Stimulated activated CD4-positive, alpha-beta T cell treated with anti-CD3 and anti-CD28 coated beads, Interleukin-4, amount 100 ng/mL, for 1 hour (primary cell): ENCODE data around the gene WWOX.

Source experiments
- DNase-seq: peaks from one replicate; pipeline ENCODE4 v3.0.0-alpha.2; 2020

WWOX gene

GRCh38 chr16:78830599-78830998, 731.1 kb downstream of the WWOX start:
- no peak for DNase-seq

GRCh38 chr16:78832100-78832499, 732.6 kb downstream of the WWOX start:
- no peak for DNase-seq

GRCh38 chr16:78836802-78837491, 737.5 kb downstream of the WWOX start:
- no peak for DNase-seq

- DNase-seq, result no peak
Observed at GRCh38 chr16:78837706-78838105, 738.3 kb downstream of the WWOX start.

- no peak for DNase-seq
Observed at GRCh38 chr16:78838276-78838675, 738.8 kb downstream of the WWOX start.

- no peak for DNase-seq
Observed at GRCh38 chr16:78842950-78843349, 743.5 kb downstream of the WWOX start.

GRCh38 chr16:78843978-78844377, 744.5 kb downstream of the WWOX start:
- DNase-seq, result no peak

- no peak for DNase-seq
Observed at GRCh38 chr16:78844682-78845081, 745.2 kb downstream of the WWOX start.

GRCh38 chr16:78851266-78851665, 751.8 kb downstream of the WWOX start:
- no peak for DNase-seq

GRCh38 chr16:78852081-78852635, 752.7 kb downstream of the WWOX start:
- DNase-seq, result no peak

- DNase-seq, result no peak
Observed at GRCh38 chr16:78862022-78862421, 762.6 kb downstream of the WWOX start.

- DNase-seq, result no peak
Observed at GRCh38 chr16:78866521-78866920, 767.1 kb downstream of the WWOX start.

GRCh38 chr16:78869492-78869891, 770.0 kb downstream of the WWOX start:
- no peak for DNase-seq

- DNase-seq, result no peak
Observed at GRCh38 chr16:78871241-78871640, 771.8 kb downstream of the WWOX start.

- DNase-seq, result no peak
Observed at GRCh38 chr16:78876671-78877070, 777.2 kb downstream of the WWOX start.

- no peak for DNase-seq
Observed at GRCh38 chr16:78877114-78877655, 777.7 kb downstream of the WWOX start.

- no peak for DNase-seq
Observed at GRCh38 chr16:78878570-78878969, 779.1 kb downstream of the WWOX start.

- no peak for DNase-seq
Observed at GRCh38 chr16:78879011-78879410, 779.6 kb downstream of the WWOX start.

GRCh38 chr16:78882150-78882549, 782.7 kb downstream of the WWOX start:
- no peak for DNase-seq

- DNase-seq, result no peak
Observed at GRCh38 chr16:78882751-78883150, 783.3 kb downstream of the WWOX start.

GRCh38 chr16:78884204-78884603, 784.8 kb downstream of the WWOX start:
- no peak for DNase-seq

- no peak for DNase-seq
Observed at GRCh38 chr16:78889346-78889745, 789.9 kb downstream of the WWOX start.

GRCh38 chr16:78890373-78890895, 791.0 kb downstream of the WWOX start:
- no peak for DNase-seq

- no peak for DNase-seq
Observed at GRCh38 chr16:78892951-78893733, 793.7 kb downstream of the WWOX start.
